Measurements from ENCODE around the gene CAMK2N2. TPM values are rescaled to one million over a fixed set of nuclear protein-coding genes. Genes with fewer than 3 reads are reported as not detected.

The CAMK2N2 gene
- total and polyA plus RNA-seq, 7 experiments from 2014 or later = not detected

- H3K4me3 Mint-ChIP-seq = no peak overlapping the region
- intact Hi-C loops (cut with micrococcal nuclease) = no loop called here
- H3K27me3 Mint-ChIP-seq = peaks cover 20 to 26% (median 21%) of the 10 kb centered on the region in 5 donors
- no peak overlapping the region for H3K4me3 ChIP-seq (ENCODE audit: low read length)
- H3K27ac Mint-ChIP-seq = no peak overlapping the region
- H3K36me3 ChIP-seq (ENCODE audit: control insufficient read depth in 2 of 3, insufficient read depth in 3 of 3, low read length in 3 of 3) = no peaks in the 10 kb centered on the region
- H3K27ac ChIP-seq (ENCODE audit: low read depth, low read length) = no peak overlapping the region
- H3K27me3 ChIP-seq (ENCODE audit: control insufficient read depth in 2 of 2, insufficient read depth in 2 of 2, low read length in 2 of 2) = peaks cover 4 to 6% of the 10 kb centered on the region in 2 donors
- ATAC-seq = no peak
- peaks cover 0 to 2% (median 0%) of the 10 kb centered on the region in 11 donors for H3K9me3 Mint-ChIP-seq
- CTCF ChIA-PET = no interaction called here
- POLR2A ChIA-PET = no interaction called here
- no peaks in the 10 kb centered on the region for H3K4me1 ChIP-seq (ENCODE audit: control insufficient read depth in 2 of 2, insufficient read depth in 2 of 2, low read length in 2 of 2)
- DNase-seq = no peak
- H3K4me1 Mint-ChIP-seq = peaks cover 4 to 8% (median 6%) of the 10 kb centered on the region in 7 donors
- H3K36me3 Mint-ChIP-seq = no peaks in the 10 kb centered on the region
- H3K9me3 ChIP-seq (ENCODE audit: control insufficient read depth in 2 of 3, low read length in 3 of 3) = no peaks in the 10 kb centered on the region
Observed at GRCh38 chr3:184236033-184236410, 25.3 kb downstream of the CAMK2N2 start.

GRCh38 chr3:184235381-184236032 lies 25.8 kb downstream of the CAMK2N2 start:
- DNase-seq = no peak
- Mint-ChIP-seq H3K4me1 (peaks cover 4 to 11% (median 8%) of the 10 kb centered on the region in 7 donors), H3K27me3 (peaks cover 22 to 28% (median 24%) of the 10 kb centered on the region in 5 donors), H3K4me3 (no peak overlapping the region), H3K9me3 (peaks cover 0 to 2% (median 0%) of the 10 kb centered on the region in 11 donors), H3K36me3 (no peaks in the 10 kb centered on the region), H3K27ac (no peak overlapping the region)
- no peak for ATAC-seq
- no peaks in the 10 kb centered on the region for H3K9me3 ChIP-seq (ENCODE audit: control insufficient read depth in 2 of 3, low read length in 3 of 3)
- no peaks in the 10 kb centered on the region for H3K36me3 ChIP-seq (ENCODE audit: control insufficient read depth in 2 of 3, insufficient read depth in 3 of 3, low read length in 3 of 3)
- no peaks in the 10 kb centered on the region for H3K4me1 ChIP-seq (ENCODE audit: control insufficient read depth in 2 of 2, insufficient read depth in 2 of 2, low read length in 2 of 2)
- POLR2A ChIA-PET = no interaction called here
- CTCF ChIA-PET = no interaction called here
- intact Hi-C loops (cut with micrococcal nuclease) = no loop called here
- H3K27me3 ChIP-seq (ENCODE audit: control insufficient read depth in 2 of 2, insufficient read depth in 2 of 2, low read length in 2 of 2) = peaks cover 4 to 8% of the 10 kb centered on the region in 2 donors
- no peak overlapping the region for H3K4me3 ChIP-seq (ENCODE audit: low read length)
- H3K27ac ChIP-seq (ENCODE audit: low read depth, low read length) = no peak overlapping the region

- Mint-ChIP-seq H3K4me1 (peaks cover 4 to 11% (median 8%) of the 10 kb centered on the region in 7 donors), H3K27me3 (peaks cover 22 to 28% (median 24%) of the 10 kb centered on the region in 5 donors), H3K27ac (no peak overlapping the region), H3K9me3 (peaks cover 0 to 2% (median 0%) of the 10 kb centered on the region in 11 donors), H3K4me3 (no peak overlapping the region), H3K36me3 (no peaks in the 10 kb centered on the region)
- H3K9me3 ChIP-seq (ENCODE audit: control insufficient read depth in 2 of 3, low read length in 3 of 3) = no peaks in the 10 kb centered on the region
- H3K4me3 ChIP-seq (ENCODE audit: low read length) = no peak overlapping the region
- H3K27me3 ChIP-seq (ENCODE audit: control insufficient read depth in 2 of 2, insufficient read depth in 2 of 2, low read length in 2 of 2) = peaks cover 4 to 9% of the 10 kb centered on the region in 2 donors
- H3K36me3 ChIP-seq (ENCODE audit: control insufficient read depth in 2 of 3, insufficient read depth in 3 of 3, low read length in 3 of 3) = no peaks in the 10 kb centered on the region
- intact Hi-C loops (cut with micrococcal nuclease) = no loop called here
- H3K27ac ChIP-seq (ENCODE audit: low read depth, low read length) = no peak overlapping the region
- ChIA-PET CTCF (no interaction called here), POLR2A (no interaction called here)
- DNase-seq (no peak), ATAC-seq (no peak)
- no peaks in the 10 kb centered on the region for H3K4me1 ChIP-seq (ENCODE audit: control insufficient read depth in 2 of 2, insufficient read depth in 2 of 2, low read length in 2 of 2)
Observed at GRCh38 chr3:184234671-184235380, 26.5 kb downstream of the CAMK2N2 start.

DNA sequence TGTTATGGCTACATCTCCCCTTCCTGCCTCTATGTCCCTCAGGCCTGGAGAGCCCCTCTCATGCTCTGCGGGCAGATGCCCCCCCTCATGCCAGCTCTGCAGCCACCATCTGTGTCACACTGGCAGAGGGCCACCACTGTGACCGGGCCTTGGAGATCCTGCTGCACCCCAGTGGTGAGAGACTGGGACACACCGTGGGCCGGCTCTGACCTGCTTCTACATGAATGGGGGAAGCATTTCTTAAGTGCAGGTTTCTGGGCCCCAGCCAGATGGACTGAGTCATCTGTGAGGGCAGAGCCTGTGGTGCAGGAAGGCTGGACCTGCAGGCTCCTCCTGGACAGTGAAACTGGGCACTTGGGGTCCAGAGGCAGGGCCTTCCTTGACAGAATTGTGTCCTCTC lies 27.1 kb downstream of the CAMK2N2 start:
- Mint-ChIP-seq H3K4me1 (peaks cover 4 to 11% (median 8%) of the 10 kb centered on the region in 7 donors), H3K36me3 (no peaks in the 10 kb centered on the region), H3K27me3 (peaks cover 22 to 30% (median 24%) of the 10 kb centered on the region in 5 donors), H3K27ac (no peak overlapping the region), H3K9me3 (peaks cover 0 to 2% (median 0%) of the 10 kb centered on the region in 11 donors), H3K4me3 (no peak overlapping the region)
- Histone ChIP-seq H3K27ac (ENCODE audit: low read depth, low read length) (no peak overlapping the region), H3K4me1 (ENCODE audit: control insufficient read depth in 2 of 2, insufficient read depth in 2 of 2, low read length in 2 of 2) (no peaks in the 10 kb centered on the region), H3K36me3 (ENCODE audit: control insufficient read depth in 2 of 3, insufficient read depth in 3 of 3, low read length in 3 of 3) (no peaks in the 10 kb centered on the region), H3K27me3 (ENCODE audit: control insufficient read depth in 2 of 2, insufficient read depth in 2 of 2, low read length in 2 of 2) (peaks cover 4 to 12% of the 10 kb centered on the region in 2 donors), H3K9me3 (ENCODE audit: control insufficient read depth in 2 of 3, low read length in 3 of 3) (no peaks in the 10 kb centered on the region), H3K4me3 (ENCODE audit: low read length) (no peak overlapping the region)
- CTCF ChIA-PET = no interaction called here
- ATAC-seq (no peak), DNase-seq (no peak)
- intact Hi-C loops (cut with micrococcal nuclease) = no loop called here
- POLR2A ChIA-PET = no interaction called here

DNA sequence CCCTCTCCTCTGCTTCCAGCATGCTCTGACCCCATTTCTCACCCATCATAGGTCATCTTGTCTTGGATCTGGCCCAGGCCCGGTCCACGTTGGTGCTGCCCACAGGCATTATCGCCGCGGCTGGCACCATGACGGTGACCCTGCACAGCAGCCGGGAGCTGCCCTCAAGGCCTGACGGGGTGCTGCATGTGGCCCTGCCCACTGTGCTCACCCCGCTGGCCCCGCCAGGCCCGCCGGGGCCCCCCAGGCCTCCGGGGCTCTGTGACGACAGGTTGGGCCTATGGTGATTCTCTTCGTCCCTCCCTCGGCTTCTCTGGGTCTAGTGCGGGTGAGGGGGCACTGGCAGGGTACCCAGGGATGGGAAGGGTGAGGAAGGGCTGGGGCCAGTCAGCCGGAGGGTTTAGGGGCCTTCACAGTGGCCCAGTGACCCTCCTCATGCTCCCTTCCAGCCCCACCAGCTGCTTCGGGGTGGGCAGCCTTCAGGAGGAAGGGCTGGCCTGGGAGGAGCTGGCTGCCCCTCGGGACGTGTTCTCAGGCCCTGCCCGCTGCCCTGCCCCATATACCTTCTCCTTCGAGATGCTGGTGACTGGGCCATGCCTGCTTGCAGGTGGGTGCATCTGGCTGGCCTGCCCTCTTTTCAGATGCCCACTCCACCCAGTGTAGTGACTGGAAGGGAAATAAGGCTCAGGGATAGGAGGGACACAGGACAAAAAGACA lies 28.1 kb downstream of the CAMK2N2 start:
- Mint-ChIP-seq H3K9me3 (no peaks in the 10 kb centered on the region), H3K36me3 (no peaks in the 10 kb centered on the region), H3K27ac (no peak overlapping the region), H3K4me1 (peaks cover 8 to 14% (median 10%) of the 10 kb centered on the region in 7 donors), H3K4me3 (peak overlapping the region in 1 of 10 donors; percentile 68), H3K27me3 (peaks cover 30 to 39% (median 33%) of the 10 kb centered on the region in 5 donors)
- ATAC-seq = no peak
- ChIA-PET CTCF (no interaction called here), POLR2A (no interaction called here)
- Histone ChIP-seq H3K9me3 (ENCODE audit: control insufficient read depth in 2 of 3, low read length in 3 of 3) (no peaks in the 10 kb centered on the region), H3K4me1 (ENCODE audit: control insufficient read depth in 2 of 2, insufficient read depth in 2 of 2, low read length in 2 of 2) (peaks cover 0 to 5% of the 10 kb centered on the region in 2 donors), H3K27me3 (ENCODE audit: control insufficient read depth in 2 of 2, insufficient read depth in 2 of 2, low read length in 2 of 2) (peaks cover 4 to 12% of the 10 kb centered on the region in 2 donors), H3K27ac (ENCODE audit: low read depth, low read length) (no peak overlapping the region), H3K36me3 (ENCODE audit: control insufficient read depth in 2 of 3, insufficient read depth in 3 of 3, low read length in 3 of 3) (no peaks in the 10 kb centered on the region), H3K4me3 (ENCODE audit: low read length) (no peak overlapping the region)
- intact Hi-C loops (cut with micrococcal nuclease) = no loop called here
- no peak for DNase-seq

GRCh38 chr3:184231671-184232070 lies 29.7 kb downstream of the CAMK2N2 start:
- no peak overlapping the region for H3K27ac ChIP-seq (ENCODE audit: low read depth, low read length)
- CTCF ChIA-PET = no interaction called here
- H3K36me3 ChIP-seq (ENCODE audit: control insufficient read depth in 2 of 3, insufficient read depth in 3 of 3, low read length in 3 of 3) = no peaks in the 10 kb centered on the region
- peaks cover 4 to 17% of the 10 kb centered on the region in 2 donors for H3K27me3 ChIP-seq (ENCODE audit: control insufficient read depth in 2 of 2, insufficient read depth in 2 of 2, low read length in 2 of 2)
- POLR2A ChIA-PET = no interaction called here
- no peak for DNase-seq
- H3K4me1 Mint-ChIP-seq = peaks cover 8 to 14% (median 10%) of the 10 kb centered on the region in 7 donors
- no peaks in the 10 kb centered on the region for H3K36me3 Mint-ChIP-seq
- no peak overlapping the region for H3K27ac Mint-ChIP-seq
- intact Hi-C loops (cut with micrococcal nuclease) = no loop called here
- ATAC-seq = no peak
- H3K4me3 Mint-ChIP-seq = peak overlapping the region in 9 of 10 donors; percentile 60 to 89 (median 80)
- no peak overlapping the region for H3K4me3 ChIP-seq (ENCODE audit: low read length)
- no peaks in the 10 kb centered on the region for H3K9me3 ChIP-seq (ENCODE audit: control insufficient read depth in 2 of 3, low read length in 3 of 3)
- no peaks in the 10 kb centered on the region for H3K9me3 Mint-ChIP-seq
- H3K4me1 ChIP-seq (ENCODE audit: control insufficient read depth in 2 of 2, insufficient read depth in 2 of 2, low read length in 2 of 2) = peaks cover 0 to 5% of the 10 kb centered on the region in 2 donors
- peaks cover 41 to 52% (median 42%) of the 10 kb centered on the region in 5 donors for H3K27me3 Mint-ChIP-seq
